ENCODE data around the gene ATP8B1.

Gene ATP8B1

GRCh38 chr18:57772387-57772799 is 30.7 kb downstream of the ATP8B1 start:
- CTCF ChIA-PET = interaction anchor here (1.4 kb wide), 1 partner anchor 9 kb away, joined by 4 read pairs; no protein-coding TSS in a partner anchor

GRCh38 chr18:57771626-57772025 is 31.5 kb downstream of the ATP8B1 start:
- POLR2A ChIA-PET = no interaction called here
- no peak for DNase-seq (ENCODE audit: extremely low spot score)
- TF ChIP-seq CTCF (IDR thresholded peaks at IDR 0.05; ENCODE audit: control extremely low read depth, extremely low read depth, low read depth, missing control alignments) = no peak
- CTCF ChIA-PET = interaction anchor here (1.0 to 1.4 kb wide), 3 partner anchors 9 to 22 kb away, joined by 3 to 4 read pairs (median 3); no protein-coding TSS in a partner anchor

More at GRCh38 chr18:57772387-57772799, 30.7 kb downstream of the ATP8B1 start:
- TF ChIP-seq CTCF (IDR thresholded peaks at IDR 0.05; ENCODE audit: control extremely low read depth, extremely low read depth, low read depth, missing control alignments) = no peak
- POLR2A ChIA-PET = no interaction called here
- no peak for DNase-seq (ENCODE audit: extremely low spot score)

GRCh38 chr18:57771193-57771592 is 31.9 kb downstream of the ATP8B1 start:
- no peak for TF ChIP-seq CTCF (IDR thresholded peaks at IDR 0.05; ENCODE audit: control extremely low read depth, extremely low read depth, low read depth, missing control alignments)
- POLR2A ChIA-PET = no interaction called here
- DNase-seq (ENCODE audit: extremely low spot score) = no peak
- CTCF ChIA-PET = interaction anchor here (1.0 to 1.4 kb wide), 3 partner anchors 10 to 23 kb away, joined by 3 to 4 read pairs (median 3); no protein-coding TSS in a partner anchor

- POLR2A ChIA-PET = no interaction called here
- CTCF ChIA-PET = interaction anchor here (0.7 to 1.3 kb wide), 2 partner anchors 10 to 21 kb away, joined by 3 read pairs; no protein-coding TSS in a partner anchor
- no peak for DNase-seq (ENCODE audit: extremely low spot score)
- TF ChIP-seq CTCF (IDR thresholded peaks at IDR 0.05; ENCODE audit: control extremely low read depth, extremely low read depth, low read depth, missing control alignments) = no peak
Observed at GRCh38 chr18:57768537-57769326, 34.4 kb downstream of the ATP8B1 start.

- CTCF ChIA-PET = interaction anchor here (1.1 kb wide), 1 partner anchor 13 kb away, joined by 4 read pairs; no protein-coding TSS in a partner anchor
- POLR2A ChIA-PET = no interaction called here
- TF ChIP-seq CTCF (IDR thresholded peaks at IDR 0.05; ENCODE audit: control extremely low read depth, extremely low read depth, low read depth, missing control alignments) = no peak
- no peak for DNase-seq (ENCODE audit: extremely low spot score)
Observed at GRCh38 chr18:57767259-57768050, 35.7 kb downstream of the ATP8B1 start.

- DNase-seq (ENCODE audit: extremely low spot score) = no peak
- no peak for TF ChIP-seq CTCF (IDR thresholded peaks at IDR 0.05; ENCODE audit: control extremely low read depth, extremely low read depth, low read depth, missing control alignments)
- ChIA-PET POLR2A (no interaction called here), CTCF (no interaction called here)
Observed at GRCh38 chr18:57764995-57765394, 38.1 kb downstream of the ATP8B1 start.
